ENCODE data around the gene HHIP.

DNA sequence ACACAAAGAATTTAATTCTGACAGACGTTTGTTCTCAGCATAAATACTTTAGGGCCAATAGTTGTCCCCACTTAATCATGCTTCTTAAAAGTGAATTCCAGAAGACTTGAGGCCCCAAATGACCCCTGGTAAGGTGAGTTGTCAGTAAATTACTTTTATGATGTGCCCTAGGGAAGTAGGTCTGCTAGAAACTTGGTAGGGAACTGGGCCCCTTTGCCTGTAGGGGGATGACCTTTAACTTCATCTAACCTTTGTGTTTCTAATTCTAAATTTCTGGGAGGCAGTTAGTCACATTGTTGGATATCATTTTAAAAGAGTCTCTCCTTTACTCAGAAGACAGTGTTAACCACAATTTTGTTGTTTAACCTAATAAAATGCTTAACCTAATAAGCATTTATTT is 28.8 kb downstream of the HHIP start:
- TF ChIP-seq FOXK2 (IDR thresholded peaks at IDR 0.05) (no peak), SP1 (IDR thresholded peaks at IDR 0.05) (no peak), FOXA1 (IDR thresholded peaks at IDR 0.05) (no peak)
